ENCODE data around the gene VAPA. TPM values are rescaled to one million over a fixed set of nuclear protein-coding genes. Genes with fewer than 3 reads are reported as not detected.

The VAPA gene, protein sequence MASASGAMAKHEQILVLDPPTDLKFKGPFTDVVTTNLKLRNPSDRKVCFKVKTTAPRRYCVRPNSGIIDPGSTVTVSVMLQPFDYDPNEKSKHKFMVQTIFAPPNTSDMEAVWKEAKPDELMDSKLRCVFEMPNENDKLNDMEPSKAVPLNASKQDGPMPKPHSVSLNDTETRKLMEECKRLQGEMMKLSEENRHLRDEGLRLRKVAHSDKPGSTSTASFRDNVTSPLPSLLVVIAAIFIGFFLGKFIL
- 138 and 162 TPM in 2 replicates for total RNA-seq (2014; rRNA removed; shearing (Covaris generic); ENCODE audit: low replicate concordance)

DNA sequence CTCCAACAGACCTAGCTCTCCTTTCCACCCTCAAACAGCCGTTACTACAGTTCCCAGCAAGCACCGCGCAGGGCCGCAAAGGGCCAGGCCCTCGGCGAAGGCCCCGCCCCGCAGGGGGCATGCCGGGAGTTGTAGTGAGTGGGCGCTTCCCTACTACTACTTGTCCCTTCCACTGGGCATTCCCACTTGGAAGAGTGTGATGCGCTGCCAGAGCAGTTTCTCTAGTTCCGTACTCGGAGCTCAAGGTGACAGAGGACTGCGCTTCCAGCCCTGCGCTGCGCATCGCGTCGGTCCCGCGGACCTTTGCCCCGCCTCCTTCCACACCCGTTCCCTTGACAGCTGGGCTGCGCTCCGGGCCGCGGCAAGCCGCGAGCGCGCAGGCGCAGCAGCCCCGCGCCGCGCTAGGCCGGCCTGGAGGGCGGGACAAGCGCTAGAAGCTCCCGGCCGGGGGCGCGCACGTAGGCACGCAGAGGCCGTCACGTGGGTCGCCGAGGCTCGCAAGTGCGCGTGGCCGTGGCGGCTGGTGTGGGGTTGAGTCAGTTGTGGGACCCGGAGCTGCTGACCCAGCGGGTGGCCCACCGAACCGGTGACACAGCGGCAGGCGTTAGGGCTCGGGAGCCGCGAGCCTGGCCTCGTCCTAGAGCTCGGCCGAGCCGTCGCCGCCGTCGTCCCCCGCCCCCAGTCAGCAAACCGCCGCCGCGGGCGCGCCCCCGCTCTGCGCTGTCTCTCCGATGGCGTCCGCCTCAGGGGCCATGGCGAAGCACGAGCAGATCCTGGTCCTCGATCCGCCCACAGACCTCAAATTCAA is at the start of gene VAPA:
TSS of gene VAPA (plus strand) at position 491 of the 808 bp plus-strand sequence. CDS start at position 732, 241 bp downstream.
- peak within 1 kb of the TSS; percentile 70 for H3K27ac ChIP-seq (ENCODE audit: low read length)
- peaks cover 47% of the 10 kb centered on the region for H3K79me2 ChIP-seq (ENCODE audit: low read length)
- no peaks in the 10 kb centered on the region for H3K9me2 ChIP-seq (replicated peaks; ENCODE audit: insufficient read depth, low read length)
- peaks cover 2% of the 10 kb centered on the region; the same call in 1 of the 2 replicates for H3K9me3 ChIP-seq (ENCODE audit: low read length)
- no peaks in the 10 kb centered on the region for H3K27me3 ChIP-seq (ENCODE audit: low read length)
- H3K36me3 ChIP-seq (ENCODE audit: insufficient read depth, low read length) = no peaks in the 10 kb centered on the region
- H3K4me3 ChIP-seq (ENCODE audit: low read length) = peak within 1 kb of the TSS; percentile 96
- H2AFZ ChIP-seq (ENCODE audit: low read length) = peak within 1 kb of the TSS; percentile 99; the same call in 1 of the 2 replicates
- H3K4me2 ChIP-seq (ENCODE audit: low read depth, low read length, poor library complexity, severe bottlenecking) = peak within 1 kb of the TSS; percentile 88
- DNase-seq = peak; percentile 98
- H3K9ac ChIP-seq (ENCODE audit: low read length) = peak within 1 kb of the TSS; percentile 93
- peaks cover 39% of the 10 kb centered on the region for H3K4me1 ChIP-seq (ENCODE audit: low read length)
- H4K20me1 ChIP-seq (ENCODE audit: insufficient read depth, low read depth, low read length) = peaks cover 39% of the 10 kb centered on the region

DNA sequence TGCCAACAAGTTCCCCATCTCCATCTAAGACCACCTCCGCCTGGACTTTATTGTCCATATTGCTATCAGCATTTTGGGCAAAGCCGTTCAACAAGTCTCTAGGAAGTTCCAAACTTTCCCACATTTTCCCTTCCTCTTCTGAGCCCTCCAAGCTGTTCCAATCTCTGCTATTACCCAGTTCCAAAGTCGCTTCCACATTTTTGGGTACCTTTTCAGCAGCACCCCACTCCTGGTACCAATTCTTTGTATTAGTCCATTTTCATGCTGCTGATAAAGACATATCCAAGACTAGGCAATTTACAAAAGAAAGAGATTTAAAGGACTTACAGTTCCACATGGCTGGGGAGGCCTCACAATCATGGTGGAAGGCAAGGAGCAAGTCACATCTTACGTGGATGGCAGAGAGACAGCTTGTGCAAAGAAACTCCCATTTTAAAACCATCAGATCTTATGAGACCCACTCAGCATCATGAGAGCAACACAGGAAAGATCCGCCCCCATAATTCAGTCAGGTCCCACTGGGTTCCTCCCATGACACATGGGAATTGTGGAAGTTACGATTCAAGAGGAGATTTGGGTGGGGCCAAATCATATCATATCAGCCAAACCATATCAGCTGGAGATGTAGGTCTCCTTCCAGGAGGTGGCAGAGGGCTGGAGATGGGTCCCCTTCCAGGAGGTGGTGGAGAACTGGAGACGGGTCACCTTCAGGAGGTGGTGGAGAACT is 47.9 kb upstream of the VAPA start:
- H3K9me3 ChIP-seq (ENCODE audit: low read length) = no peaks in the 10 kb centered on the region
- no peak overlapping the region for H3K4me3 ChIP-seq (ENCODE audit: low read length)
- H3K27ac ChIP-seq (ENCODE audit: low read length) = no peak overlapping the region
- no peaks in the 10 kb centered on the region for H4K20me1 ChIP-seq (ENCODE audit: insufficient read depth, low read depth, low read length)
- H3K79me2 ChIP-seq (ENCODE audit: low read length) = no peaks in the 10 kb centered on the region
- no peak overlapping the region for H3K9ac ChIP-seq (ENCODE audit: low read length)
- H3K9me2 ChIP-seq (replicated peaks; ENCODE audit: insufficient read depth, low read length) = no peaks in the 10 kb centered on the region
- no peak overlapping the region for H3K4me2 ChIP-seq (ENCODE audit: low read depth, low read length, poor library complexity, severe bottlenecking)
- H3K4me1 ChIP-seq (ENCODE audit: low read length) = peaks cover 11% of the 10 kb centered on the region
- no peaks in the 10 kb centered on the region for H3K36me3 ChIP-seq (ENCODE audit: insufficient read depth, low read length)
- DNase-seq = no peak
- no peak overlapping the region for H2AFZ ChIP-seq (ENCODE audit: low read length)
- H3K27me3 ChIP-seq (ENCODE audit: low read length) = no peaks in the 10 kb centered on the region

DNA sequence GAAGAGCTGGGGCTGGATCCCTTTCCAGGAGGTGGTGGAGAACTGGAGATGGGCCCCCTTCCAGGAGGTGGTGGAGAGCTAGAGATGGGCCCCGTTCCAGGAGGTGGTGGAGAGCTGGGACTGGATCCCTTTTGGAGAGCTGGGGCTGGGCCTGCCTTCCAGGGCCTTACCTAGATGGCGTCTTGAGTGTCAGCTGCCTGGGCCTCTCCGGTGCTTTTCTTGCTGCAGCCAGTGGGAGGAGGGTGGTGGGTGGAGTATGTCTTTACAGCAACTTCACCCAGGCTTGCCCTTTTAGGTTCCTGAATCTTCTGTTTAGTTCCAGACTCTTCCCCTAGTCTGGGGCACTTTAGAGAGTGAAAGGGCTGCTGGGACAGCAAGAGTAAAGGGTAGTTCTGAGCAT is 47.2 kb upstream of the VAPA start:
- DNase-seq = no peak
- no peak overlapping the region for H3K9ac ChIP-seq (ENCODE audit: low read length)
- H3K27ac ChIP-seq (ENCODE audit: low read length) = no peak overlapping the region
- H3K4me2 ChIP-seq (ENCODE audit: low read depth, low read length, poor library complexity, severe bottlenecking) = no peak overlapping the region
- no peaks in the 10 kb centered on the region for H3K9me2 ChIP-seq (replicated peaks; ENCODE audit: insufficient read depth, low read length)
- H3K4me1 ChIP-seq (ENCODE audit: low read length) = peaks cover 6% of the 10 kb centered on the region
- H3K36me3 ChIP-seq (ENCODE audit: insufficient read depth, low read length) = no peaks in the 10 kb centered on the region
- no peaks in the 10 kb centered on the region for H3K79me2 ChIP-seq (ENCODE audit: low read length)
- H3K4me3 ChIP-seq (ENCODE audit: low read length) = no peak overlapping the region
- H4K20me1 ChIP-seq (ENCODE audit: insufficient read depth, low read depth, low read length) = no peaks in the 10 kb centered on the region
- no peak overlapping the region for H2AFZ ChIP-seq (ENCODE audit: low read length)
- no peaks in the 10 kb centered on the region for H3K27me3 ChIP-seq (ENCODE audit: low read length)
- no peaks in the 10 kb centered on the region for H3K9me3 ChIP-seq (ENCODE audit: low read length)

DNA sequence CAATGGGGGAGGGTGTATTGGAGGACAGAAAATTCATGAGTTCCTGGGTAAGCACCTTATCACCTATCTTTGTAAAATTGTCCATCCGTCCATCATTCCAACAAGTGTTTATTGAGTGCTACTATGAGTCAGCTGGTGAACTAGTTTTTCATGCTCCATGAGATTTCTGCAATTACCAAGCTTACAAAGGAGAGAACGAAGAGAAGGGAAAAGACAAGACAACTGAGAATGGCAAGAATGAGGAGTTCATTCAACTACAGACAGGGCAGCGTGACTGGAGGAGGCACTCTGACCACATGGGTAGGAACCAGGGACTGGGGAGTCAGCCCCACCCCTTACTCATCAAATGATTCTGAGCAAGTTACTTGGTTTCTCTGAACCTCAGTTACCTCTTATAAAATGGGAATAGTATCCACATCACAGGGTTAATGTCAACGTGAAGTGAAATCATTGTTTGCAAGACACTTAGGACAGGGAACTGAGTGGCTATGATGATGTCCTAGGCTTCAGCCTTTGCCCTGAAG is 46.7 kb upstream of the VAPA start:
- Histone ChIP-seq H3K9ac (ENCODE audit: low read length) (no peak overlapping the region), H4K20me1 (ENCODE audit: insufficient read depth, low read depth, low read length) (no peaks in the 10 kb centered on the region), H3K4me3 (ENCODE audit: low read length) (no peak overlapping the region), H2AFZ (ENCODE audit: low read length) (no peak overlapping the region), H3K4me2 (ENCODE audit: low read depth, low read length, poor library complexity, severe bottlenecking) (no peak overlapping the region), H3K27ac (ENCODE audit: low read length) (no peak overlapping the region), H3K9me3 (ENCODE audit: low read length) (no peaks in the 10 kb centered on the region), H3K36me3 (ENCODE audit: insufficient read depth, low read length) (no peaks in the 10 kb centered on the region), H3K9me2 (replicated peaks; ENCODE audit: insufficient read depth, low read length) (no peaks in the 10 kb centered on the region), H3K4me1 (ENCODE audit: low read length) (peaks cover 6% of the 10 kb centered on the region), H3K79me2 (ENCODE audit: low read length) (no peaks in the 10 kb centered on the region), H3K27me3 (ENCODE audit: low read length) (no peaks in the 10 kb centered on the region)
- DNase-seq = no peak

DNA sequence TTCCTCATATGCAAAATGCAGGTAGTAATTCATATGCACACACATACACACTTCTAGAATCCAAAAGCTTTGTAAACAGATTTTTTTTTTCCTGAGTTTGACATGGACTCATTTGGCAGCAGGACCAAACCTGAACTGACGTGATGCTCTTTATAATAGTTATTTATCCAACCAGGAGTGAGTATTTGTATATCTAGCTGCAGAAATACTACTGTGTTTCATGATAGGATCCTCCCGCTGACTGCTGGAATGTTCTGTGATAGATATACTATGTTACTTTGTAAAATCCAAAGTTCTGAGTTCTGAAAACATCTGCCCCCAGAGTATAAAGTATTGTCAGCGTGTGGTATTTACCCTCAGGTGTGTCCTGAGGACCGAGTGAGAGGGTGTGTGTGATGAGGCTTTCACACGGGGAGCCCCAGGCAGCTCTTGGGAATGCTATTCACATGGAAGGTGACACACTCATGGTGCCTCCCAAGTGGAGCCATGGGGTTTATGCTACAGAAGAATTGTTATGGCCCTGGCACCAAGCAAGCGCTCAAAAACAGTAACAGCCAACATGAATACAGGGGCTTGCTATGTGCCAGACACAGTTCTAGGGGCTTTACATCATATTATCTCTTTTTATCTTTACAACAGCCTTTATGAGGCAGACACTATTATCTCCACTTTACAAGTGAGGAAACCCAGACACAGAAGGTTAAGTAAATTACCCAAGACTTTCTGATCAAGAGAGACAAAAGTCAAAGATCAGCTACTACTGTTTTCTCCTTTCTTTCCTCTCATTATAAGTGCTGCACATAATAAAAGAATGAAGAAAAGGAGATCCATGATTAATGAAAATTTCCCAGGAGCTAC is 44.7 kb upstream of the VAPA start:
- Histone ChIP-seq H4K20me1 (ENCODE audit: insufficient read depth, low read depth, low read length) (no peaks in the 10 kb centered on the region), H3K9me3 (ENCODE audit: low read length) (no peaks in the 10 kb centered on the region), H2AFZ (ENCODE audit: low read length) (no peak overlapping the region), H3K27ac (ENCODE audit: low read length) (no peak overlapping the region), H3K27me3 (ENCODE audit: low read length) (no peaks in the 10 kb centered on the region), H3K4me1 (ENCODE audit: low read length) (no peaks in the 10 kb centered on the region), H3K79me2 (ENCODE audit: low read length) (no peaks in the 10 kb centered on the region), H3K36me3 (ENCODE audit: insufficient read depth, low read length) (no peaks in the 10 kb centered on the region), H3K4me3 (ENCODE audit: low read length) (no peak overlapping the region), H3K9ac (ENCODE audit: low read length) (no peak overlapping the region), H3K9me2 (replicated peaks; ENCODE audit: insufficient read depth, low read length) (no peaks in the 10 kb centered on the region), H3K4me2 (ENCODE audit: low read depth, low read length, poor library complexity, severe bottlenecking) (no peak overlapping the region)
- no peak for DNase-seq

DNA sequence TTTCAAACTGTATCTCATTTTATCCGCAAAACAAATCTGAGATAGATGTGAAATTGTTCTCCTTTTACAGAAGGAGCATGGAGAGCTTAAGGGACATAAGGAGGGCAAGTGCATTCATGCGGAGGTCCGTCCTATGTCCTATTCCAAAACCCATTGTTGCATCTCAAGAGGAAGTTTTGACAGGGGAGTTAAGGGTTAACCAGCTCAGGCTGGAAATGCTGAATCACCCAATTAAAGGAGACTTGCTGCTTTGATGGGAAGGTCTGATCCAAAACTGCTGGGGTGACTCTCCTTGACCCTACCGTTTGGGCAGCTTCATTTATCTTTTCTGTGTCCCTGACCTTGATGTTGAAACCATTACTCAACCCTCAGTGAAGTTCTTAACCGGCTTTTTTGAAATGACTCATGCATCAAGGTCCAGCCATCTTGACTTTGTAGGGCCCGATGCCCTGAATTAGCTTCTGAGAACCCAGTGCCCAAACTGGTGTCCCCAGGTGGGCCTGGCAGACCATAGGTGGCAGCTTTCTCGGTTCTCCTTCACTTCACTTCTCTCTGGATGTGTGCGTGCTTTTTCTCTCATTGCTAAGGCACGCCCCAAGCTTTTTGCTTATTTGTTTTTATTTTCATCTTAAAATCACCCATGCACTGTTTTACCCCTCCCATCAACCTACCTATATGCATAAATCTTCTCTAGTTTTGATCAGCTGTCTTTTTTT is 43.9 kb upstream of the VAPA start:
- no peaks in the 10 kb centered on the region for H3K9me3 ChIP-seq (ENCODE audit: low read length)
- no peaks in the 10 kb centered on the region for H3K9me2 ChIP-seq (replicated peaks; ENCODE audit: insufficient read depth, low read length)
- H3K27me3 ChIP-seq (ENCODE audit: low read length) = no peaks in the 10 kb centered on the region
- no peak overlapping the region for H3K4me2 ChIP-seq (ENCODE audit: low read depth, low read length, poor library complexity, severe bottlenecking)
- no peak overlapping the region for H2AFZ ChIP-seq (ENCODE audit: low read length)
- H3K9ac ChIP-seq (ENCODE audit: low read length) = no peak overlapping the region
- DNase-seq = no peak
- no peaks in the 10 kb centered on the region for H4K20me1 ChIP-seq (ENCODE audit: insufficient read depth, low read depth, low read length)
- no peaks in the 10 kb centered on the region for H3K4me1 ChIP-seq (ENCODE audit: low read length)
- H3K27ac ChIP-seq (ENCODE audit: low read length) = no peak overlapping the region
- no peaks in the 10 kb centered on the region for H3K36me3 ChIP-seq (ENCODE audit: insufficient read depth, low read length)
- no peaks in the 10 kb centered on the region for H3K79me2 ChIP-seq (ENCODE audit: low read length)
- H3K4me3 ChIP-seq (ENCODE audit: low read length) = no peak overlapping the region

DNA sequence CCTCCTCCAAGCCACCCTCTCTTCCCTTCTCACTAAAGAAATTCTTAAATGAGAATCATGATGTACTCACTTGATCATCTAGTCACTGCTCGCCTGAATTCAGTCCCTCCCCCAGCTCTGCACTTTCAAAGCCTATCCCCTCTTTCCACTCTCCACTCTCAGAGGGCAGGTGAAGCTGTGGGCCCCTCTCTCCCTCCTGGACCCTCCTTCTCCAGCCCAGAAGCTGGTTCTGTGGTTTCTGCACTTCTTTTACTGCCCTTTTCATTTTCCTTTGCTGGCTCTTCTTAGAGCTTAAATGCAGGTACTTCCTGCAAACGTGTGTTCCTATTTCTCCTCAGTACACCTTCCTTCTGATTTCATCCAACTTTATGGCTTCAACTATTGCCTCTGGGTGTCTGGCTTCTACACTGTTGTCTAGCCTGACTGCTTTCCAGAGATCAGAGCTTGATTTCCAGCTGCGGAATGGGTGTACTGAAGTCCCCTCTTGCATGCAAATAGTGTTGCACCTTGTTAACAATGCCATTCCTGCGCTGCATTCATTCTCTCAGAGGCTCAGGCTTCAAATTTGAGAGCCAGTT is 43.3 kb upstream of the VAPA start:
- no peaks in the 10 kb centered on the region for H3K9me3 ChIP-seq (ENCODE audit: low read length)
- no peaks in the 10 kb centered on the region for H3K79me2 ChIP-seq (ENCODE audit: low read length)
- H3K9me2 ChIP-seq (replicated peaks; ENCODE audit: insufficient read depth, low read length) = no peaks in the 10 kb centered on the region
- H4K20me1 ChIP-seq (ENCODE audit: insufficient read depth, low read depth, low read length) = no peaks in the 10 kb centered on the region
- no peak overlapping the region for H3K9ac ChIP-seq (ENCODE audit: low read length)
- H3K36me3 ChIP-seq (ENCODE audit: insufficient read depth, low read length) = no peaks in the 10 kb centered on the region
- DNase-seq = no peak
- H3K4me2 ChIP-seq (ENCODE audit: low read depth, low read length, poor library complexity, severe bottlenecking) = no peak overlapping the region
- H3K27me3 ChIP-seq (ENCODE audit: low read length) = no peaks in the 10 kb centered on the region
- no peak overlapping the region for H3K4me3 ChIP-seq (ENCODE audit: low read length)
- no peak overlapping the region for H3K27ac ChIP-seq (ENCODE audit: low read length)
- no peaks in the 10 kb centered on the region for H3K4me1 ChIP-seq (ENCODE audit: low read length)
- H2AFZ ChIP-seq (ENCODE audit: low read length) = no peak overlapping the region
